Gastrocnemius medialis (tissue), 4 donors: ENCODE results near the gene CABLES2.
A peak's percentile ranks its signal among the peaks of the same experiment; 100 is the strongest.

ENCODE experiments used
- CTCF ChIP-seq, 5 experiments: fragments of 450-650 bp in 3 of 5; fragments of 200-600 bp in 2 of 5; sonication (generic) in 2 of 5; IDR thresholded peaks in 4 of 5; conservative IDR thresholded peaks in 1 of 5; 1 replicate in 4 of 5; 2 replicates in 1 of 5; pipeline ENCODE4 v1.5.1; 2016 to 2019; ENCODE audit warnings: antibody characterized with exemption in 5 of 5, mild to moderate bottlenecking in 3 of 5, moderate library complexity in 3 of 5
- POLR2A ChIP-seq, 2 donors: fragments of 450-650 bp; IDR thresholded peaks; one replicate each; pipeline ENCODE4 v1.6.1; 2017; ENCODE audit warnings: antibody characterized with exemption in 2 of 2, mild to moderate bottlenecking in 2 of 2, moderate library complexity in 2 of 2

- TF ChIP-seq CTCF (IDR thresholded peaks at IDR 0.05 in 4 of 5, conservative IDR thresholded peaks at IDR 0.05 in 1 of 5) (peak in 3 of 5 experiments; percentile 14 to 52 (median 44)), POLR2A (IDR thresholded peaks at IDR 0.05) (peak; percentile 15 to 52)
Measured at GRCh38 chr20:62407221-62407992, at the start of gene CABLES2.
